IMR-90 (cell line): ENCODE results near the gene LUZP1. TPM values are rescaled to one million over a fixed set of nuclear protein-coding genes. Genes with fewer than 3 reads are reported as not detected.

Experiments
- ATAC-seq: fragments of 200-7000 bp; cut with Tn5 transposase; 2 replicates; pipeline ENCODE4 v1.9.1; 2020; ENCODE audit warnings: low read depth, mild to moderate bottlenecking, moderate library complexity
- BruUV-seq: library from RNA; stranded (reverse); fragments of 400-500 nt; replicated peaks from 2 replicates; lab custom pipeline; 2021; lab: Mats Ljungman, UMichigan
- CTCF ChIA-PET: fragments of 300-600 bp; formaldehyde crosslinking; extraction: SDS; loops from one replicate; lab custom pipeline; 2021; ENCODE audit warnings: antibody characterized with exemption; lab: Yijun Ruan, JAX
- POLR2A ChIA-PET: fragments of 300-600 bp; sonication (Branson Sonifier 250); formaldehyde crosslinking; loops from one replicate; lab custom pipeline; 2022; ENCODE audit warnings: antibody characterized with exemption; ENCODE audit not compliant: unreplicated experiment; lab: Charles Lee
- DNase-seq: peaks from one replicate; pipeline ENCODE4 v3.0.0; 2013
- H2AFZ ChIP-seq: replicated peaks from 2 replicates; pipeline ENCODE3; 2013; ENCODE audit warnings: low read length, mild to moderate bottlenecking; ENCODE audit not compliant: poor library complexity
- H2AK5ac ChIP-seq: 2 replicates; pipeline ENCODE4 v1.6.1; 2013; ENCODE audit warnings: low read depth, low read length, inconsistent platforms
- H2AK9ac ChIP-seq: replicated peaks from 2 replicates; pipeline ENCODE3; 2013; ENCODE audit warnings: mild to moderate bottlenecking, low read depth, low read length, moderate library complexity; ENCODE audit not compliant: poor library complexity
- H2BK120ac ChIP-seq: 2 replicates; pipeline ENCODE4 v1.6.1; 2013; ENCODE audit warnings: low read depth, low read length, inconsistent platforms
- H2BK15ac ChIP-seq: 3 replicates; pipeline ENCODE4 v1.6.1; 2013; ENCODE audit warnings: low read depth, low read length, inconsistent platforms
- H2BK20ac ChIP-seq: 2 replicates; pipeline ENCODE4 v1.6.1; 2013; ENCODE audit warnings: low read depth, mild to moderate bottlenecking, inconsistent platforms, low read length, moderate library complexity
- H2BK5ac ChIP-seq: 2 replicates; pipeline ENCODE4 v1.6.1; 2013; ENCODE audit warnings: mild to moderate bottlenecking, low read depth, low read length, inconsistent platforms; ENCODE audit not compliant: poor library complexity, severe bottlenecking
- H3K14ac ChIP-seq: replicated peaks from 2 replicates; pipeline ENCODE4 v1.6.1; 2013; ENCODE audit warnings: low read depth, low read length, inconsistent platforms
- H3K18ac ChIP-seq: 2 replicates; pipeline ENCODE4 v1.6.1; 2013; ENCODE audit warnings: low read depth, low read length, control low read depth
- H3K23ac ChIP-seq: 2 replicates; pipeline ENCODE4 v1.6.1; 2013; ENCODE audit warnings: low read depth, low read length, inconsistent platforms
- H3K27ac ChIP-seq: 2 replicates; pipeline ENCODE4 v1.5.1; 2013; ENCODE audit warnings: mild to moderate bottlenecking, control low read depth, low read length; ENCODE audit not compliant: insufficient read depth
- H3K27me3 ChIP-seq: 2 replicates; pipeline ENCODE4 v1.6.1; 2013; ENCODE audit warnings: low read length; ENCODE audit not compliant: control insufficient read depth, insufficient read depth
- H3K36me3 ChIP-seq: 2 replicates; pipeline ENCODE4 v1.6.1; 2013; ENCODE audit warnings: low read length, mixed read lengths; ENCODE audit not compliant: control insufficient read depth, insufficient read depth
- H3K4ac ChIP-seq: 2 replicates; pipeline ENCODE4 v1.6.1; 2013; ENCODE audit warnings: low read depth, low read length, inconsistent platforms
- H3K4me1 ChIP-seq: 2 replicates; pipeline ENCODE4 v1.6.1; 2013; ENCODE audit warnings: low read length, mixed read lengths; ENCODE audit not compliant: control insufficient read depth, insufficient read depth
- H3K4me2 ChIP-seq: 2 replicates; pipeline ENCODE4 v1.6.1; 2013; ENCODE audit warnings: low read depth, mild to moderate bottlenecking, control low read depth, low read length, moderate library complexity
- H3K4me3 ChIP-seq: 2 replicates; pipeline ENCODE4 v1.5.1; 2013; ENCODE audit warnings: low read depth, mild to moderate bottlenecking, control low read depth, low read length, moderate library complexity; ENCODE audit not compliant: insufficient read depth
- H3K56ac ChIP-seq: 2 replicates; pipeline ENCODE4 v1.6.1; 2013; ENCODE audit warnings: low read length, inconsistent platforms; ENCODE audit not compliant: insufficient read depth; ENCODE audit errors: extremely low read depth
- H3K79me1 ChIP-seq, 2 experiments: 2 replicates each; pipeline ENCODE4 v1.6.1; 2013; ENCODE audit warnings: low read length in 2 of 2, inconsistent platforms in 1 of 2, low read depth in 1 of 2
- H3K9ac ChIP-seq: 2 replicates; pipeline ENCODE4 v1.6.1; 2013; ENCODE audit warnings: low read depth, low read length, control low read depth
- H3K9me1 ChIP-seq: 2 replicates; pipeline ENCODE4 v1.6.1; 2013; ENCODE audit warnings: low read length, inconsistent platforms; ENCODE audit not compliant: insufficient read depth
- H3K9me3 ChIP-seq: 2 replicates; pipeline ENCODE4 v1.6.1; 2013; ENCODE audit warnings: low read length; ENCODE audit not compliant: control insufficient read depth, insufficient read depth
- H4K20me1 ChIP-seq: 2 replicates; pipeline ENCODE4 v1.6.1; 2013; ENCODE audit warnings: low read length, inconsistent platforms; ENCODE audit not compliant: insufficient read depth
- H4K5ac ChIP-seq: 2 replicates; pipeline ENCODE4 v1.6.1; 2013; ENCODE audit warnings: mild to moderate bottlenecking, low read depth, low read length, control low read depth
- H4K8ac ChIP-seq, 2 experiments: 2 replicates each; pipeline ENCODE4 v1.6.1; 2013; ENCODE audit warnings: low read depth in 2 of 2, low read length in 2 of 2, control low read depth in 1 of 2, inconsistent platforms in 1 of 2
- H4K91ac ChIP-seq: 2 replicates; pipeline ENCODE4 v1.6.1; 2013; ENCODE audit warnings: low read depth, low read length, inconsistent platforms; ENCODE audit not compliant: insufficient read depth
- MAFK ChIP-seq: IDR thresholded peaks from 2 replicates; pipeline ENCODE4 v1.6.1; 2012; ENCODE audit warnings: low read depth, low read length, improper control_type of control experiment
- MAZ ChIP-seq: IDR thresholded peaks from 2 replicates; pipeline ENCODE4 v1.6.1; 2012; ENCODE audit warnings: low read depth, mild to moderate bottlenecking, low read length, improper control_type of control experiment, moderate library complexity, borderline replicate concordance
- MXI1 ChIP-seq: IDR thresholded peaks from 2 replicates; pipeline ENCODE4 v1.6.1; 2012; ENCODE audit warnings: low read depth, mild to moderate bottlenecking, low read length, moderate library complexity, borderline replicate concordance
- NFE2L2 ChIP-seq: fragments of 150-350 bp; IDR thresholded peaks from 2 replicates; pipeline ENCODE4 v1.6.1; 2016; ENCODE audit warnings: low read depth, mild to moderate bottlenecking, low read length
- RAD21 ChIP-seq: IDR thresholded peaks from 2 replicates; pipeline ENCODE4 v1.6.1; 2012; ENCODE audit warnings: low read length, improper control_type of control experiment
- RCOR1 ChIP-seq: IDR thresholded peaks from 2 replicates; pipeline ENCODE4 v1.6.1; 2012; ENCODE audit warnings: mild to moderate bottlenecking, low read length, improper control_type of control experiment; ENCODE audit not compliant: insufficient replicate concordance
- SMC3 ChIP-seq: fragments of 150-350 bp; IDR thresholded peaks from 2 replicates; pipeline ENCODE4 v1.6.1; 2016; ENCODE audit warnings: low read depth, mild to moderate bottlenecking, antibody characterized with exemption, low read length, moderate library complexity
- WGBS, 2 experiments: methylation state at CpG; one replicate each; pipeline versions ENCODE4 v1.1.5 to v1.1.7; 2013; ENCODE audit warnings: missing lambda C conversion rate in 2 of 2; ENCODE audit not compliant: insufficient read length in 1 of 2; ENCODE audit errors: extremely low coverage in 2 of 2; 5-methylcytosine and 5-hydroxymethylcytosine counted together
- dilution Hi-C: fragments of 300-500 bp; cut with HindIII; formaldehyde crosslinking; loops from one replicate; pipeline ENCODE4 v1.14.3; 2018; ENCODE audit warnings: low sequenced_read_pairs; ENCODE audit not compliant: unreplicated experiment
- in situ Hi-C: fragments of 300-500 bp; cut with MboI; formaldehyde crosslinking; loops from 3 replicates; pipeline ENCODE4 v1.14.3; 2019; ENCODE audit warnings: low sequenced_read_pairs, inconsistent platforms, mixed read lengths
- intact Hi-C: fragments of 100-400 bp; cut with micrococcal nuclease; formaldehyde crosslinking; loops from 2 replicates; pipeline ENCODE4 v1.10.0; 2022
- polyA plus RNA-seq, 3 experiments: library from polyadenylated mRNA; depleted of rRNA; stranded (reverse); fragments of >200 nt; gene quantifications; 2 replicates each; pipeline ENCODE4 v1.2.3, GENCODE V29; 2012; ENCODE audit warnings: low replicate concordance in 1 of 3
- total RNA-seq: library from RNA; depleted of rRNA; stranded (reverse); fragments of >200 nt; gene quantifications from 2 replicates; pipeline ENCODE4 v1.2.3, GENCODE V29; 2012
- TF ChIP-seq, protein P1 (sequence below): fragments of 150-350 bp; IDR thresholded peaks from 2 replicates; pipeline ENCODE4 v1.6.1; 2016; ENCODE audit warnings: low read depth, mild to moderate bottlenecking, low read length, moderate library complexity, borderline replicate concordance

The LUZP1 gene
- total and polyA plus RNA-seq, 2 of the 4 experiments (the other 2 are of a cell fraction): 13.1 to 31.7 TPM

DNA sequence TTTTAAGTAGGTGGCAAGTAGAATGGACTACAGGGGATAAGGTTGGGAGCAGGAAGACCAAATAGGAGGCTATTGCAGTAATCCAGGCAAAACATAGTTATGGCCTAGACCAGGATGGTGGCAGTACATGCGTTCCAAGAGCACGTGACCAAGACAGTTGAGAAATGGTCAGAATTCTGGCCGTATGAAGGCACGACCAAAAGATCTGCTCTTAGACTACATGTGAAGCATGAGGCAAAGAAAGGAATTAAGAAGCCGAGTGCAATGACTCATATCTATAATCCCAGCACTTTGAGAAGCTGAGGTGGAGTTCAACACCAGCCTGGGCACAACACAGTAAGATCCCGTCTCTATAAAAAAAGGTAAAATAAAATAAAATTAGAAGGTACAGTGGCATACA, 71.3 kb downstream of the LUZP1 start:
- H4K91ac ChIP-seq: no peak overlapping the region
- H3K36me3 ChIP-seq: peaks cover 18% of the 10 kb centered on the region
- H3K9me3 ChIP-seq: no peaks in the 10 kb centered on the region
- H3K23ac ChIP-seq: no peak overlapping the region
- no peak overlapping the region for H3K18ac ChIP-seq
- H3K27me3 ChIP-seq: no peaks in the 10 kb centered on the region
- H3K9ac ChIP-seq: no peak overlapping the region
- no peak for TF ChIP-seq MAFK
- TF ChIP-seq MAZ: no peak
- TF ChIP-seq SMC3: no peak
- TF ChIP-seq RCOR1: no peak
- TF ChIP-seq, protein P1, sequence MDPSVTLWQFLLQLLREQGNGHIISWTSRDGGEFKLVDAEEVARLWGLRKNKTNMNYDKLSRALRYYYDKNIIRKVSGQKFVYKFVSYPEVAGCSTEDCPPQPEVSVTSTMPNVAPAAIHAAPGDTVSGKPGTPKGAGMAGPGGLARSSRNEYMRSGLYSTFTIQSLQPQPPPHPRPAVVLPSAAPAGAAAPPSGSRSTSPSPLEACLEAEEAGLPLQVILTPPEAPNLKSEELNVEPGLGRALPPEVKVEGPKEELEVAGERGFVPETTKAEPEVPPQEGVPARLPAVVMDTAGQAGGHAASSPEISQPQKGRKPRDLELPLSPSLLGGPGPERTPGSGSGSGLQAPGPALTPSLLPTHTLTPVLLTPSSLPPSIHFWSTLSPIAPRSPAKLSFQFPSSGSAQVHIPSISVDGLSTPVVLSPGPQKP: no peak
- no peak for TF ChIP-seq NFE2L2
- no peak for TF ChIP-seq MXI1
- no peak for TF ChIP-seq RAD21
- dilution Hi-C loops (no loop called here), intact Hi-C loops (loop anchor here (5.0 kb wide), 1 partner anchor 445 kb away; no protein-coding TSS in a partner anchor), in situ Hi-C loops (loop anchor here (5.0 kb wide), 1 partner anchor 90 kb away; no protein-coding TSS in a partner anchor)
- no peak overlapping the region for H2BK120ac ChIP-seq
- no peak overlapping the region for H3K14ac ChIP-seq
- no peak overlapping the region for H2BK5ac ChIP-seq
- 87% methylated on average over 4 of the region's 6 CpGs; no CpG with 5 or more reads in 1 of the 2 experiments for WGBS, 2 experiments
- no peak overlapping the region for H2AK9ac ChIP-seq
- ChIA-PET CTCF (interaction anchor here (3.3 kb wide), 1 partner anchor 87 kb away, joined by 11 read pairs; no protein-coding TSS in a partner anchor), POLR2A (no interaction called here)
- H4K5ac ChIP-seq: no peak overlapping the region
- H3K9me1 ChIP-seq: peaks cover 5% of the 10 kb centered on the region
- ATAC-seq (no peak), DNase-seq (peak; percentile 21)
- no peak overlapping the region for H3K56ac ChIP-seq
- H4K8ac ChIP-seq: no peak overlapping the region; a peak in 1 of 4 replicates
- H3K4me2 ChIP-seq: no peak overlapping the region
- no peak overlapping the region for H2BK15ac ChIP-seq
- no peak overlapping the region for H3K4ac ChIP-seq
- H2AK5ac ChIP-seq: no peak overlapping the region
- peaks cover 59% of the 10 kb centered on the region for H4K20me1 ChIP-seq
- BruUV-seq: no TSS peak
- peaks cover 24 to 82% of the 10 kb centered on the region in 2 experiments for H3K79me1 ChIP-seq
- H3K27ac ChIP-seq: no peak overlapping the region
- no peak overlapping the region for H3K4me3 ChIP-seq
- H2BK20ac ChIP-seq: no peak overlapping the region
- H2AFZ ChIP-seq: no peak overlapping the region
- H3K4me1 ChIP-seq: peaks cover 14% of the 10 kb centered on the region
